ENCODE results near the gene TMEM156. TPM values are rescaled to one million over a fixed set of nuclear protein-coding genes. Genes with fewer than 3 reads are reported as not detected.

The TMEM156 gene
- total RNA-seq, 1 donor = under 0.01 TPM

GRCh38 chr4:38924353-38924752 is 107.9 kb downstream of the TMEM156 start:
- no peak for TF ChIP-seq CTCF (IDR thresholded peaks at IDR 0.05; ENCODE audit: insufficient read depth, low read depth, low read length)
- no peak for DNase-seq (ENCODE audit: low read depth)
- H3K4me3 ChIP-seq (ENCODE audit: low read depth, low read length) = no peak overlapping the region

- no peak overlapping the region for H3K4me3 ChIP-seq (ENCODE audit: low read depth, low read length)
- TF ChIP-seq CTCF (IDR thresholded peaks at IDR 0.05; ENCODE audit: insufficient read depth, low read depth, low read length) = no peak
- DNase-seq (ENCODE audit: low read depth) = peak; percentile 22
Measured at GRCh38 chr4:38923746-38924145, 108.5 kb downstream of the TMEM156 start.

GRCh38 chr4:38921151-38921550 is 111.1 kb downstream of the TMEM156 start:
- no peak for TF ChIP-seq CTCF (IDR thresholded peaks at IDR 0.05; ENCODE audit: insufficient read depth, low read depth, low read length)
- DNase-seq (ENCODE audit: low read depth) = no peak
- H3K4me3 ChIP-seq (ENCODE audit: low read depth, low read length) = no peak overlapping the region

GRCh38 chr4:38920677-38921076 is 111.5 kb downstream of the TMEM156 start:
- DNase-seq (ENCODE audit: low read depth) = no peak
- no peak for TF ChIP-seq CTCF (IDR thresholded peaks at IDR 0.05; ENCODE audit: insufficient read depth, low read depth, low read length)

GRCh38 chr4:38920186-38920585 is 112.0 kb downstream of the TMEM156 start:
- TF ChIP-seq CTCF (IDR thresholded peaks at IDR 0.05; ENCODE audit: insufficient read depth, low read depth, low read length) = no peak
- no peak for DNase-seq (ENCODE audit: low read depth)
- no peak overlapping the region for H3K4me3 ChIP-seq (ENCODE audit: low read depth, low read length)

More at GRCh38 chr4:38920677-38921076, 111.5 kb downstream of the TMEM156 start:
- no peak overlapping the region for H3K4me3 ChIP-seq (ENCODE audit: low read depth, low read length)

GRCh38 chr4:38919494-38919893 is 112.7 kb downstream of the TMEM156 start:
- TF ChIP-seq CTCF (IDR thresholded peaks at IDR 0.05; ENCODE audit: insufficient read depth, low read depth, low read length) = no peak
- H3K4me3 ChIP-seq (ENCODE audit: low read depth, low read length) = no peak overlapping the region
- DNase-seq (ENCODE audit: low read depth) = no peak

- no peak for DNase-seq (ENCODE audit: low read depth)
- H3K4me3 ChIP-seq (ENCODE audit: low read depth, low read length) = no peak overlapping the region
- TF ChIP-seq CTCF (IDR thresholded peaks at IDR 0.05; ENCODE audit: insufficient read depth, low read depth, low read length) = no peak
Measured at GRCh38 chr4:38917481-38918025, 114.7 kb downstream of the TMEM156 start.

Data from fibroblast of villous mesenchyme (primary cell).